IPS-18c (cell line): Measurements from ENCODE around the gene ARHGEF7.

Source experiments
- H3K4me3 ChIP-seq: 2 replicates; pipeline ENCODE4 v1.7.0; 2013; ENCODE audit warnings: low read depth, mild to moderate bottlenecking, low read length, moderate library complexity; ENCODE audit not compliant: insufficient read depth
- H3K9me3 ChIP-seq: one replicate; pipeline ENCODE4 v1.6.1; 2013; ENCODE audit warnings: mild to moderate bottlenecking, low read length, moderate library complexity; ENCODE audit not compliant: control insufficient read depth, insufficient read depth

The ARHGEF7 gene

DNA sequence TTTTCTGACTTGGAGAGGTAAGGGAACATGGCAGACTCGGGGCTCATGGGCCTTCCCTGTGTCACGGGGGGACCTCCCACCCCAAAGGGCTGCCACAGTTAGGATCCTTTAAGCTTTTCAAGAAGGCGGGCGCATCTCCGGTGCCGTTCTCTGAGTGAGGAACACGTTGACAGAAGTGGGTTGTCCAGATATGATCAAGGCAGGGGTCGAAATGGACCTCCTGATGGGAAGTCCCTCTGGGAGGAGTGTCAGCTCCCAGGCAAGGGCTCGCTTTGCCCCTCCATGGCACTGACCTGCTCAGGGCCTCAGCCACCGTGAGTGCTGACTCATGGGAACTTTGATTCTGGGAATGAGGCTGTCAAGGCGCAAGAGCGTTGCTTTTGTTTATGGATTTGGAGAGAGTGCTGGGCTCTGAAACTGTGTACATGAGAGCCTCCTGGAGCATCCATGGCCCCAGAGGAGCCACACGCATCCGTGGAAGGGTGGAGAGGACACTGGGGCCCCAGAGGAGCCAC lies 198.9 kb downstream of the ARHGEF7 start:
- Histone ChIP-seq H3K4me3 (no peak overlapping the region), H3K9me3 (peaks cover 2% of the 10 kb centered on the region)

DNA sequence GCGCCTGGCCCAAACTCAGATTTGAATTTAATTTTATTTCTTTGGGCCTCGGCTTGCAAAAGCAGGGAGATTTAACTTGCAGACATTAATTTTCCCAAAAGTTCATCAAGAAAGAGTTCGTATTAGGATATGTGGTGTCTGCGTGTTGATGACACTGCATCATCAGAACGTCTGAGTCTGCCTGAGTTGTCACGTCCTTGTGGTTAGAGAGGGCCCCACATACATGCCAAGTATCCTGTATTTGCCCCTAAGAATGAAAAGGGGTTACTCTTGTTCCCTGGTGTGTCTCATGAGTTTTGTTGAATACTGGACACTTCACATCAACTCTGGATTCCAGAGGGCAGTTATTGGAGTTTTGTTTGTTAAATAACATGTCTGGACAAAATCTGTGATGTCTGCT lies 199.7 kb downstream of the ARHGEF7 start:
- peaks cover 2% of the 10 kb centered on the region for H3K9me3 ChIP-seq
- H3K4me3 ChIP-seq: no peak overlapping the region

DNA sequence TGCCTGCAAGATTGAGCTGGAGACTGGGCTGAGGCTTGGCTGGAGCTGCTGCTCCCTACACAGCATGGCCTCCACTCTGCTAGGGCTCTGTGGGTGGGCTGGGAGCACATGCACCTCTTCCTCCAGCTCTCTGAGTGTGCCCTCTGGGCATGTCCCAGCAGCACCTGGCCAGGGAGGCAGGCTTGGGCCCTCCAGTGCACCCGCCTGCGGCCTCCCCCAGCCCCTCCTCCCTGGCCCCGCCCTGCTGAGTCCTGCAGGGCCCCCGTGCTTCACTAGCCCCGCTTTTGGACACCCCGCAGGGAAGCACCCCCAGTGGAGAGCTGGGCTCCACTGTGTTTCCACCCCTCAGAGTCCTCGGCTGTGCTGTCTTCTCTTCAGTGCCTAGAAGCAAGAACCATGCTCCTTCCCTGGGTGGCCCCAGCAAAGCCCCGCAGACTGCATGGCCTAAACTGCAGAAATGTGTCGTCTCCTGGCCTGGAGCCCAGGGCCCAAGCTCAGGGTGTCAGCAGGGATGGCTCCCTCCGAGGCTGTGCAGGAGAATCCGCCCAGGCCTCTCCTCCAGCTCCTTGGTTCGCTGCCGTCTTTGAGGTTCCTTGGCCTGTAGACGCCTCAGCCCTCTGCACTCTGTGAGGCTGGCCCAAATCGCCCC lies 200.4 kb downstream of the ARHGEF7 start:
- peaks cover 2% of the 10 kb centered on the region for H3K9me3 ChIP-seq
- H3K4me3 ChIP-seq: no peak overlapping the region

GRCh38 chr13:111316161-111316730 lies 201.1 kb downstream of the ARHGEF7 start:
- no peak overlapping the region for H3K4me3 ChIP-seq
- H3K9me3 ChIP-seq: peaks cover 2% of the 10 kb centered on the region

- Histone ChIP-seq H3K4me3 (no peak overlapping the region), H3K9me3 (peaks cover 2% of the 10 kb centered on the region)
Observed at GRCh38 chr13:111317042-111317550, 202.0 kb downstream of the ARHGEF7 start.

GRCh38 chr13:111317571-111318345 lies 202.6 kb downstream of the ARHGEF7 start:
- Histone ChIP-seq H3K9me3 (peaks cover 2% of the 10 kb centered on the region), H3K4me3 (no peak overlapping the region)

- no peak overlapping the region for H3K4me3 ChIP-seq
- H3K9me3 ChIP-seq: no peaks in the 10 kb centered on the region
Observed at GRCh38 chr13:111318386-111318785, 203.3 kb downstream of the ARHGEF7 start.

GRCh38 chr13:111319521-111319920 lies 204.4 kb downstream of the ARHGEF7 start:
- no peak overlapping the region for H3K4me3 ChIP-seq
- no peaks in the 10 kb centered on the region for H3K9me3 ChIP-seq

GRCh38 chr13:111319998-111320911 lies 205.1 kb downstream of the ARHGEF7 start, which contains the start of gene TEX29:
TSS of gene TEX29 (plus strand) at chr13:111320642. CDS start at chr13:111320891, 249 bp downstream.
- Histone ChIP-seq H3K9me3 (no peaks in the 10 kb centered on the region), H3K4me3 (no peak within 1 kb of the TSS)

GRCh38 chr13:111322001-111322915 lies 207.1 kb downstream of the ARHGEF7 start:
- no peak overlapping the region for H3K4me3 ChIP-seq
- H3K9me3 ChIP-seq: no peaks in the 10 kb centered on the region

- Histone ChIP-seq H3K4me3 (no peak overlapping the region), H3K9me3 (no peaks in the 10 kb centered on the region)
Observed at GRCh38 chr13:111322916-111323331, 207.8 kb downstream of the ARHGEF7 start.

DNA sequence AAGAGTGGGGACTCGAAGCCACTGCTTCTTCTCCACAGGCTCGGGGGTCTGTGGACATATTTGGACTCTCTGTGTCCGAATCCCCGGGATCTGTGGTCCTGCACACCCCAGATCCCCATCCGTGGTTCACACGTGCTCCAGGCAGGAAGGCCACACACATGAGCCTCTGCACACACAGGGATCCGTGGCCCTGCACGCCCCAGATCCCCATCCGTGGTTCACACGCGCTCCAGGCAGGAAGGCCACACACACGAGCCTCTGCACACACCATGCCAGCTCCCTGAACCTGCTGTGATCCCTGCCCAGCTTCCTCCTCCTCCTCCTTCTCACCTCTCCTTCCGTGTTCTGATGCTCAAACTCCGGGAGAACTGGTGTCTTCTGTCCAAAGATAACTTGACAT lies 208.4 kb downstream of the ARHGEF7 start:
- Histone ChIP-seq H3K4me3 (no peak overlapping the region), H3K9me3 (no peaks in the 10 kb centered on the region)

DNA sequence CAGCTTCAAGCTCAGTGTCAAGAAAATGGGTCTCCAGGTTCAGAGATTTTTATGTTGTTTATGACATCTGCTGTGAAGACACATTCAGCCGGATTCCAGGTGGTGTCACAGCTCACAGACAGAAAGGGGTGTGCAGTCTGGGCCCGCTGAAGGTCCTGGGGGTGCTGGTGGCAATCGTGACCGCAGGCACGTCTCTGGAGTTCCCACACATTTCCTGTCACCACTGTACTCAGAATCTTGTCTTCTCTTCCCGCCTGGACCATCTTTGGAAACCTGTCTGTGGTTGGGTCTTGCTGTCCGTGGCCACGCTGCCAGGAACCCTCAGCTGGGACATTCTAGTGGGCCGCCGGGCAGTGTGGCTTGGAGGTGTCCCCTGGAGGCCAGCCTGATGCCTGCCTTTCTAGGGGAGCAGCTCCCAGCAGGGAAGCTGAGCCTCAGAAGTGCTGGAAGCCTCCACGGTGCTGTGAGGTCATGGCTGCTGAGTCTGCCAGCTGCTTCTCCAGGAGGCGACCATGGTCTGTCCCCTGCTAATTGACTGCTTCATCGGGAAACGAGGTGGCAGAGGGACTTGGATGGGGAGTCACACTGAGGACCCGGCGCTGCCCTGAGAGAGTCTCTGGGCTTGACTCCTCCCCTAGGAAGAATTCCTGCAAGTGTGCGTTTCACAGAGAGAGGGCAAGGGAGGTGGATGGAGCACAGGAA lies 209.0 kb downstream of the ARHGEF7 start:
- Histone ChIP-seq H3K9me3 (no peaks in the 10 kb centered on the region), H3K4me3 (no peak overlapping the region)

GRCh38 chr13:111324736-111325135 lies 209.6 kb downstream of the ARHGEF7 start:
- Histone ChIP-seq H3K4me3 (no peak overlapping the region), H3K9me3 (no peaks in the 10 kb centered on the region)

GRCh38 chr13:111325146-111325890 lies 210.2 kb downstream of the ARHGEF7 start:
- H3K4me3 ChIP-seq: no peak overlapping the region
- no peaks in the 10 kb centered on the region for H3K9me3 ChIP-seq
